H1 (cell line): ENCODE measurements around the gene GAGE12H.
"Not testable (repeated sequence)": the region's sequence is repeated elsewhere in the genome, so short reads cannot be mapped to it uniquely, and the experiment has no call there.

Experiments used
- EP300 ChIP-seq, 2 experiments: IDR thresholded peaks; 1 replicate in 1 of 2; 2 replicates in 1 of 2; pipeline ENCODE4 v1.6.1; 2011 to 2012; ENCODE audit warnings: low read depth in 2 of 2, low read length in 2 of 2, mild to moderate bottlenecking in 2 of 2, borderline replicate concordance in 1 of 2, inconsistent platforms in 1 of 2, moderate library complexity in 1 of 2
- EZH2 ChIP-seq: fragments of 200-600 bp; sonication (generic); IDR thresholded peaks from 2 replicates; pipeline ENCODE4 v1.7.1; 2012; ENCODE audit warnings: low read depth, mild to moderate bottlenecking, moderate library complexity, low read length, inconsistent platforms; ENCODE audit not compliant: severe bottlenecking
- GABPA ChIP-seq: IDR thresholded peaks from 2 replicates; pipeline ENCODE4 v1.6.1; 2011; ENCODE audit warnings: mild to moderate bottlenecking, low read length, moderate library complexity, borderline replicate concordance; ENCODE audit not compliant: insufficient read depth
- KDM1A ChIP-seq: fragments of 200-600, 300-600 bp; sonication (generic); IDR thresholded peaks from 2 replicates; pipeline ENCODE4 v1.7.1; 2016; ENCODE audit warnings: mild to moderate bottlenecking, low read length, borderline replicate concordance
- SAP30 ChIP-seq: fragments of 300-600 bp; sonication (generic); IDR thresholded peaks from 2 replicates; pipeline ENCODE4 v1.7.1; 2012; ENCODE audit warnings: low read length, moderate library complexity, mild to moderate bottlenecking, inconsistent platforms; ENCODE audit not compliant: insufficient read depth, insufficient replicate concordance
- SP1 ChIP-seq: IDR thresholded peaks from 2 replicates; pipeline ENCODE4 v1.6.1; 2011; ENCODE audit warnings: low read depth, low read length
- TAF1 ChIP-seq: IDR thresholded peaks from 2 replicates; pipeline ENCODE4 v1.6.1; 2011; ENCODE audit warnings: mild to moderate bottlenecking, low read depth, low read length
- TCF12 ChIP-seq: IDR thresholded peaks from 2 replicates; pipeline ENCODE4 v1.6.1; 2011; ENCODE audit warnings: low read depth, mild to moderate bottlenecking, low read length
- TF ChIP-seq, protein P1 (sequence below), 3 experiments: IDR thresholded peaks; 1 replicate in 2 of 3; 2 replicates in 1 of 3; pipeline versions ENCODE4 v1.5.1 to v1.6.1; 2011; ENCODE audit warnings: low read length in 3 of 3, mild to moderate bottlenecking in 3 of 3, inconsistent platforms in 2 of 3, low read depth in 1 of 3, moderate library complexity in 1 of 3; ENCODE audit not compliant: insufficient read depth in 1 of 3; ENCODE audit errors: control extremely low read depth in 1 of 3
- TF ChIP-seq, protein P2 (sequence below): IDR thresholded peaks from 2 replicates; pipeline ENCODE4 v1.6.1; 2012; ENCODE audit warnings: inconsistent platforms
- TF ChIP-seq, protein P3 (sequence below): IDR thresholded peaks from 2 replicates; pipeline ENCODE4 v1.6.1; 2012; ENCODE audit warnings: low read length, inconsistent platforms
- TF ChIP-seq, protein P4 (sequence below): IDR thresholded peaks from 2 replicates; pipeline ENCODE4 v1.6.1; 2011; ENCODE audit warnings: low read length, improper control_type of control experiment

DNA sequence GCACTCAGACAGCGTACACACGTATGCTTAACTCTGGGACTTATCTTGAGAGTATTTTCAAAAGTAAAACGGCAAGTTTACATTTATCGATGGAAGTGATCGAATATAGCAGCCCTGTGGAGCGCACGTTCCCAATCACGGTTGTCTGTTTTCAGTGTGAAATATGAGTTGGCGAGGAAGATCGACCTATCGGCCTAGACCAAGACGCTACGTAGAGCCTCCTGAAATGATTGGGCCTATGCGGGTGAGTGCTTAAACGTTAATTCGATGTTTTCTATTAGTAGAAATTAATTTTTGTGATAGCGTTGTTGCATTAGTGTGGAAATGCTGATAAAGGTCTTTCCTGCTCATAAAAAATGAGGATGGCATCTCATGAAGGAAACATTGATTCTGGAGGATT lies 10.7 kb downstream of the GAGE12H start:
- TF ChIP-seq, protein P1, sequence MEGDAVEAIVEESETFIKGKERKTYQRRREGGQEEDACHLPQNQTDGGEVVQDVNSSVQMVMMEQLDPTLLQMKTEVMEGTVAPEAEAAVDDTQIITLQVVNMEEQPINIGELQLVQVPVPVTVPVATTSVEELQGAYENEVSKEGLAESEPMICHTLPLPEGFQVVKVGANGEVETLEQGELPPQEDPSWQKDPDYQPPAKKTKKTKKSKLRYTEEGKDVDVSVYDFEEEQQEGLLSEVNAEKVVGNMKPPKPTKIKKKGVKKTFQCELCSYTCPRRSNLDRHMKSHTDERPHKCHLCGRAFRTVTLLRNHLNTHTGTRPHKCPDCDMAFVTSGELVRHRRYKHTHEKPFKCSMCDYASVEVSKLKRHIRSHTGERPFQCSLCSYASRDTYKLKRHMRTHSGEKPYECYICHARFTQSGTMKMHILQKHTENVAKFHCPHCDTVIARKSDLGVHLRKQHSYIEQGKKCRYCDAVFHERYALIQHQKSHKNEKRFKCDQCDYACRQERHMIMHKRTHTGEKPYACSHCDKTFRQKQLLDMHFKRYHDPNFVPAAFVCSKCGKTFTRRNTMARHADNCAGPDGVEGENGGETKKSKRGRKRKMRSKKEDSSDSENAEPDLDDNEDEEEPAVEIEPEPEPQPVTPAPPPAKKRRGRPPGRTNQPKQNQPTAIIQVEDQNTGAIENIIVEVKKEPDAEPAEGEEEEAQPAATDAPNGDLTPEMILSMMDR (IDR thresholded peaks at IDR 0.05; ENCODE audit: control extremely low read depth in 1 of 3, insufficient read depth in 1 of 3, low read depth in 1 of 3, low read length in 3 of 3): not testable (repeated sequence)
- TF ChIP-seq, protein P2, sequence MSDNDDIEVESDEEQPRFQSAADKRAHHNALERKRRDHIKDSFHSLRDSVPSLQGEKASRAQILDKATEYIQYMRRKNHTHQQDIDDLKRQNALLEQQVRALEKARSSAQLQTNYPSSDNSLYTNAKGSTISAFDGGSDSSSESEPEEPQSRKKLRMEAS: not testable (repeated sequence)
- not testable (repeated sequence) for TF ChIP-seq TCF12; SP1; KDM1A; EP300 (IDR thresholded peaks at IDR 0.05; ENCODE audit: borderline replicate concordance in 1 of 2, low read depth in 2 of 2, low read length in 2 of 2); EZH2; GABPA; SAP30; TAF1
- TF ChIP-seq, protein P3, sequence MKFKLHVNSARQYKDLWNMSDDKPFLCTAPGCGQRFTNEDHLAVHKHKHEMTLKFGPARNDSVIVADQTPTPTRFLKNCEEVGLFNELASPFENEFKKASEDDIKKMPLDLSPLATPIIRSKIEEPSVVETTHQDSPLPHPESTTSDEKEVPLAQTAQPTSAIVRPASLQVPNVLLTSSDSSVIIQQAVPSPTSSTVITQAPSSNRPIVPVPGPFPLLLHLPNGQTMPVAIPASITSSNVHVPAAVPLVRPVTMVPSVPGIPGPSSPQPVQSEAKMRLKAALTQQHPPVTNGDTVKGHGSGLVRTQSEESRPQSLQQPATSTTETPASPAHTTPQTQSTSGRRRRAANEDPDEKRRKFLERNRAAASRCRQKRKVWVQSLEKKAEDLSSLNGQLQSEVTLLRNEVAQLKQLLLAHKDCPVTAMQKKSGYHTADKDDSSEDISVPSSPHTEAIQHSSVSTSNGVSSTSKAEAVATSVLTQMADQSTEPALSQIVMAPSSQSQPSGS: not testable (repeated sequence)
- TF ChIP-seq, protein P4, sequence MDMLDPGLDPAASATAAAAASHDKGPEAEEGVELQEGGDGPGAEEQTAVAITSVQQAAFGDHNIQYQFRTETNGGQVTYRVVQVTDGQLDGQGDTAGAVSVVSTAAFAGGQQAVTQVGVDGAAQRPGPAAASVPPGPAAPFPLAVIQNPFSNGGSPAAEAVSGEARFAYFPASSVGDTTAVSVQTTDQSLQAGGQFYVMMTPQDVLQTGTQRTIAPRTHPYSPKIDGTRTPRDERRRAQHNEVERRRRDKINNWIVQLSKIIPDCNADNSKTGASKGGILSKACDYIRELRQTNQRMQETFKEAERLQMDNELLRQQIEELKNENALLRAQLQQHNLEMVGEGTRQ: not testable (repeated sequence)
